Neural crest cell (in vitro differentiated cells): Measurements from ENCODE around the gene CDH12. TPM values are rescaled to one million over a fixed set of nuclear protein-coding genes. Genes with fewer than 3 reads are reported as not detected.
"Not testable (repeated sequence)": the region's sequence is repeated elsewhere in the genome, so short reads cannot be mapped to it uniquely, and the experiment has no call there.

Experiments used
- DNase-seq: peaks from one replicate; pipeline ENCODE4 v3.0.0; 2021; ENCODE audit warnings: low read depth, mixed read lengths, low spot score
- H3K27ac Mint-ChIP-seq: one replicate; pipeline ENCODE4 v1.8.0; 2021; ENCODE audit warnings: mild to moderate bottlenecking, mixed read lengths; ENCODE audit not compliant: unreplicated experiment
- H3K27me3 Mint-ChIP-seq: 2 replicates; pipeline ENCODE4 v1.8.0; 2021; ENCODE audit warnings: low read depth, mild to moderate bottlenecking, mixed read lengths
- H3K36me3 Mint-ChIP-seq: 2 replicates; pipeline ENCODE4 v1.8.0; 2021; ENCODE audit warnings: low read depth, mild to moderate bottlenecking, mixed read lengths
- H3K4me1 Mint-ChIP-seq: 2 replicates; pipeline ENCODE4 v1.8.0; 2021; ENCODE audit warnings: mixed read lengths
- H3K4me3 Mint-ChIP-seq: one replicate; pipeline ENCODE4 v1.8.0; 2021; ENCODE audit warnings: mild to moderate bottlenecking, mixed read lengths
- H3K9me3 Mint-ChIP-seq: 2 replicates; pipeline ENCODE4 v1.8.0; 2021; ENCODE audit warnings: mixed read lengths
- CTCF ChIP-seq: fragments of 200-600 bp; sonication (generic); conservative IDR thresholded peaks from 2 replicates; pipeline ENCODE4 v1.5.0; 2021; ENCODE audit warnings: antibody characterized with exemption, mild to moderate bottlenecking
- total RNA-seq: library from RNA; stranded (reverse); gene quantifications from 2 replicates; pipeline ENCODE4 v1.2.1, GENCODE V29; 2021

CDH12 gene
- total RNA-seq, 1 donor from 2014 or later, result 0.07 TPM

GRCh38 chr5:22612928-22613327, 240.2 kb downstream of the CDH12 start:
- Mint-ChIP-seq H3K27me3 (no peaks in the 10 kb centered on the region), H3K27ac (no peak overlapping the region), H3K36me3 (no peaks in the 10 kb centered on the region), H3K4me3 (no peak overlapping the region), H3K4me1 (peaks cover 5% of the 10 kb centered on the region), H3K9me3 (no peaks in the 10 kb centered on the region)
- no peak for DNase-seq
- TF ChIP-seq CTCF, result no peak

- peaks cover 5% of the 10 kb centered on the region for H3K4me1 Mint-ChIP-seq
- H3K27ac Mint-ChIP-seq, result no peak overlapping the region
- TF ChIP-seq CTCF, result no peak
- no peak overlapping the region for H3K4me3 Mint-ChIP-seq
- H3K9me3 Mint-ChIP-seq, result peaks cover 7% of the 10 kb centered on the region
- H3K36me3 Mint-ChIP-seq, result peaks cover 3% of the 10 kb centered on the region
- H3K27me3 Mint-ChIP-seq, result no peaks in the 10 kb centered on the region
- DNase-seq, result no peak
These were observed 241.8 kb downstream of the CDH12 start for GRCh38 chr5:22611327-22611726.

GRCh38 chr5:22607498-22607897, 245.6 kb downstream of the CDH12 start:
- not testable (repeated sequence) for H3K4me3 Mint-ChIP-seq, H3K9me3 Mint-ChIP-seq, DNase-seq, H3K27ac Mint-ChIP-seq, H3K27me3 Mint-ChIP-seq, H3K4me1 Mint-ChIP-seq, H3K36me3 Mint-ChIP-seq

GRCh38 chr5:22605473-22605872, 247.7 kb downstream of the CDH12 start:
- peaks cover 7% of the 10 kb centered on the region for H3K9me3 Mint-ChIP-seq
- no peaks in the 10 kb centered on the region for H3K27me3 Mint-ChIP-seq
- no peak for DNase-seq
- no peak overlapping the region for H3K4me3 Mint-ChIP-seq
- peaks cover 3% of the 10 kb centered on the region for H3K36me3 Mint-ChIP-seq
- no peaks in the 10 kb centered on the region for H3K4me1 Mint-ChIP-seq
- H3K27ac Mint-ChIP-seq, result no peak overlapping the region
- TF ChIP-seq CTCF, result no peak

GRCh38 chr5:22604711-22605110, 248.4 kb downstream of the CDH12 start:
- H3K27me3 Mint-ChIP-seq, result no peaks in the 10 kb centered on the region
- H3K4me3 Mint-ChIP-seq, result no peak overlapping the region
- no peak for DNase-seq
- H3K27ac Mint-ChIP-seq, result no peak overlapping the region
- peaks cover 7% of the 10 kb centered on the region for H3K9me3 Mint-ChIP-seq
- TF ChIP-seq CTCF, result no peak
- H3K4me1 Mint-ChIP-seq, result no peaks in the 10 kb centered on the region
- peaks cover 3% of the 10 kb centered on the region for H3K36me3 Mint-ChIP-seq

GRCh38 chr5:22598796-22599195, 254.3 kb downstream of the CDH12 start:
- Mint-ChIP-seq H3K36me3 (no peaks in the 10 kb centered on the region), H3K27ac (no peak overlapping the region), H3K9me3 (no peaks in the 10 kb centered on the region), H3K4me3 (no peak overlapping the region), H3K4me1 (no peaks in the 10 kb centered on the region), H3K27me3 (no peaks in the 10 kb centered on the region)
- TF ChIP-seq CTCF, result no peak
- DNase-seq, result no peak
